T-cell (primary cell): Measurements from ENCODE around the gene FAM53B. TPM values are rescaled to one million over a fixed set of nuclear protein-coding genes. Genes with fewer than 3 reads are reported as not detected.

ENCODE experiments used
- ATAC-seq, 4 experiments: fragments of 200-7000 bp in 3 of 4; fragments of 150-1000 bp in 1 of 4; cut with Tn5 transposase; replicated peaks in 1 of 4; 1 replicate in 3 of 4; 2 replicates in 1 of 4; pipeline ENCODE4 v1.10.0; 2021; ENCODE audit warnings: moderate library complexity in 3 of 4, mild to moderate bottlenecking in 2 of 4, moderate number of reproducible peaks in 1 of 4
- CTCF ChIA-PET, 2 donors: fragments of 300-600 bp; sonication (Branson Sonifier 250); formaldehyde crosslinking; loops; one replicate each; lab custom pipeline; 2022; ENCODE audit warnings: antibody characterized with exemption in 2 of 2; lab: Charles Lee
- POLR2A ChIA-PET, 2 donors: fragments of 300-600 bp; sonication (Branson Sonifier 250); formaldehyde crosslinking; loops; one replicate each; lab custom pipeline; 2022; ENCODE audit warnings: antibody characterized with exemption in 2 of 2; lab: Charles Lee
- DNase-seq, 35 experiments: peaks; one replicate each; pipeline versions ENCODE4 v3.0.0 to v3.0.0-alpha.2; 2013 to 2023
- H3K27ac ChIP-seq: one replicate; pipeline ENCODE4 v1.5.1; 2013; ENCODE audit warnings: low read length
- H3K27me3 ChIP-seq, 2 experiments: replicated peaks in 1 of 2; 1 replicate in 1 of 2; 2 replicates in 1 of 2; pipeline versions ENCODE4 v1.6.1 to v1.7.0; 2013; ENCODE audit warnings: low read length in 1 of 2, mixed read lengths in 1 of 2; ENCODE audit not compliant: control insufficient read depth in 2 of 2, insufficient read depth in 2 of 2; ENCODE audit errors: extremely low read depth in 1 of 2
- H3K36me3 ChIP-seq, 2 donors: 1 replicate in 1 of 2; 2 replicates in 1 of 2; pipeline versions ENCODE4 v1.6.1 to v1.7.0; 2013; ENCODE audit warnings: low read length in 1 of 2; ENCODE audit not compliant: control insufficient read depth in 2 of 2, insufficient read depth in 1 of 2; ENCODE audit errors: extremely low read depth in 1 of 2
- H3K4me1 ChIP-seq, 2 experiments: 1 replicate in 1 of 2; 2 replicates in 1 of 2; pipeline versions ENCODE4 v1.6.1 to v1.7.0; 2013; ENCODE audit warnings: low read length in 2 of 2, mixed read lengths in 1 of 2; ENCODE audit not compliant: insufficient read depth in 2 of 2, control insufficient read depth in 1 of 2; ENCODE audit errors: extremely low read depth in 1 of 2
- H3K4me3 ChIP-seq, 2 donors: 1 replicate in 1 of 2; 2 replicates in 1 of 2; pipeline versions ENCODE4 v1.5.1 to v1.7.0; 2013; ENCODE audit warnings: mild to moderate bottlenecking in 2 of 2, low read length in 1 of 2, moderate library complexity in 1 of 2; ENCODE audit not compliant: control insufficient read depth in 1 of 2; ENCODE audit errors: extremely low read depth in 1 of 2
- H3K9me3 ChIP-seq: 2 replicates; pipeline ENCODE4 v1.7.0; 2013
- H3K27ac Mint-ChIP-seq, 2 donors: one replicate each; pipeline ENCODE4 v1.8.0; 2020 to 2021; ENCODE audit warnings: mild to moderate bottlenecking in 2 of 2, mixed read lengths in 2 of 2
- H3K27me3 Mint-ChIP-seq, 2 donors: one replicate each; pipeline ENCODE4 v1.8.0; 2021 to 2022; ENCODE audit warnings: mixed read lengths in 2 of 2
- H3K36me3 Mint-ChIP-seq: one replicate; pipeline ENCODE4 v1.8.0; 2021; ENCODE audit warnings: mixed read lengths
- H3K4me1 Mint-ChIP-seq, 3 donors: one replicate each; pipeline ENCODE4 v1.8.0; 2020 to 2022; ENCODE audit warnings: mixed read lengths in 3 of 3, mild to moderate bottlenecking in 1 of 3
- H3K4me3 Mint-ChIP-seq, 3 donors: one replicate each; pipeline ENCODE4 v1.8.0; 2020 to 2022; ENCODE audit warnings: mild to moderate bottlenecking in 3 of 3, mixed read lengths in 3 of 3, moderate library complexity in 3 of 3
- H3K9me3 Mint-ChIP-seq, 3 donors: one replicate each; pipeline ENCODE4 v1.8.0; 2020 to 2022; ENCODE audit warnings: mixed read lengths in 3 of 3
- WGBS: methylation state at CpG from one replicate; pipeline ENCODE4 v1.1.5; 2013; ENCODE audit warnings: missing lambda C conversion rate; ENCODE audit not compliant: insufficient coverage; 5-methylcytosine and 5-hydroxymethylcytosine counted together
- total RNA-seq, 35 experiments: library from RNA in 6 of 35; stranded (reverse) in 6 of 35; fragments of 120-200 nt in 1 of 35; gene quantifications; one replicate each; pipeline versions ENCODE4 v1.2.1 to v1.2.4 and lab custom pipeline; 2013 to 2026

Gene FAM53B
- total RNA-seq, 5 donors from 2014 or later (not counting 1 experiment from before 2014, with no cell fraction given): 39.3 to 86.5 (median 52.3) TPM

DNA sequence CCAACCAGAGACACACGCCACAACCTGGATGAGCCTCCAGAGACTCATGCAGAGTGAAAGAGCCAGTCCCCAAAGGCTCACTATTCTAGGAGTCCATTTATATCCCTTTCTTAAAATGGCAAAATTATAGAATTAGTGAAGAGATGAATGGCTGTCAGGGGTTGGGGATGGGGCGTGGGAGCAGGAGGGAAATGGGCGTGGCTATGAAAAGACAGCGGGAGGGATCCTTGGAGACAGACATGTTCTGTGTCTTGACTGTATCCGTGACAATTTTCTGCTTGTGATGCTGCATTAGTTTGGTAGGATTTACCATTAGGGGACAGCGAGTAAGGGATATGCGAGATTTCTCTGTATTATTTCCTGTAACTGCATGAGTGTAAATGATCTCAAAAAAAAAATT is 33.0 kb downstream of the FAM53B start:
- Mint-ChIP-seq H3K4me1 (peaks cover 86 to 93% (median 89%) of the 10 kb centered on the region in 3 donors), H3K9me3 (no peaks in the 10 kb centered on the region), H3K36me3 (peaks cover 16% of the 10 kb centered on the region), H3K27me3 (no peaks in the 10 kb centered on the region), H3K4me3 (no peak overlapping the region), H3K27ac (peak overlapping the region; percentile 23 to 73)
- Histone ChIP-seq H3K27ac (no peak overlapping the region), H3K4me3 (no peak overlapping the region), H3K9me3 (no peaks in the 10 kb centered on the region), H3K36me3 (peaks cover 2 to 13% of the 10 kb centered on the region in 2 donors), H3K4me1 (peaks cover 27 to 96% of the 10 kb centered on the region in 2 experiments), H3K27me3 (no peaks in the 10 kb centered on the region)
- DNase-seq (no peak), ATAC-seq (no peak)
- 79% methylated on average over 4 of the region's 7 CpGs for WGBS
- ChIA-PET CTCF (no interaction called here), POLR2A (no interaction called here)

DNA sequence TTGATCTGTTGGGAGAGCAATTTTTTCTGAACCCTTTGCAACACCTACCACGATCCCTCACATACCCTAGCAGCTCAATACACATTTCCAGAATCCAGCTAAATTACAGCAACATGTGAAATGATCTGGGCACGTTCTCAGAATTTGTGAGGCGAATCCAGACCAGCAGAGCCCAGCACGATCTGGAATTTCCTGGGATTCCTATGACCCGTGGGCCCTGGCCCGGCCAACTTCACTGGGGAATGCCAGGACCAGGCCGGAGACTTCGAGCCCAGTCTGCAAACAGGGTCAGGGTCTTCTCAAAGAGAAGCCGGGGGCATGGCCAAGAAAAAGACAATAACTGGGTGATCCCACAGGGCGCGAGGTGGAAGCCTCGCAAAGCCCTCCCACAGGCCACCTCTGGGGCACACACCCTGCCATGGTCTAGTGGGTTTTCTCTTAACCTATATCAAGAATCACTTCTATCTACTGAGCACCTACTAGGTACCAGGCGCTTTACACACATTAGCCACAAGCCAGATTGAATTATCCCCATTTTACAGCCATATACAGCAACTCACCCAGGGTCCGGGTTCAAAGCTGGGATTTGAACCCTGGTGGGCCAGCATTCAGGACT is 33.8 kb downstream of the FAM53B start:
- Mint-ChIP-seq H3K36me3 (peaks cover 18% of the 10 kb centered on the region), H3K27me3 (no peaks in the 10 kb centered on the region), H3K27ac (peak overlapping the region; percentile 73 to 99), H3K9me3 (no peaks in the 10 kb centered on the region), H3K4me3 (no peak overlapping the region), H3K4me1 (peaks cover 86 to 93% (median 89%) of the 10 kb centered on the region in 3 donors)
- Histone ChIP-seq H3K36me3 (peaks cover 2 to 20% of the 10 kb centered on the region in 2 donors), H3K4me1 (peaks cover 21 to 96% of the 10 kb centered on the region in 2 experiments), H3K4me3 (no peak overlapping the region), H3K27ac (peak overlapping the region; percentile 7), H3K27me3 (no peaks in the 10 kb centered on the region), H3K9me3 (no peaks in the 10 kb centered on the region)
- WGBS: 79% methylated on average over 13 of the region's 14 CpGs
- ChIA-PET CTCF (interaction anchor here in 1 of 2 donors (2.7 kb wide), 1 partner anchor 31 kb away, joined by 8 read pairs; no protein-coding TSS in a partner anchor), POLR2A (no interaction called here)
- DNase-seq: no peak
- no peak for ATAC-seq

DNA sequence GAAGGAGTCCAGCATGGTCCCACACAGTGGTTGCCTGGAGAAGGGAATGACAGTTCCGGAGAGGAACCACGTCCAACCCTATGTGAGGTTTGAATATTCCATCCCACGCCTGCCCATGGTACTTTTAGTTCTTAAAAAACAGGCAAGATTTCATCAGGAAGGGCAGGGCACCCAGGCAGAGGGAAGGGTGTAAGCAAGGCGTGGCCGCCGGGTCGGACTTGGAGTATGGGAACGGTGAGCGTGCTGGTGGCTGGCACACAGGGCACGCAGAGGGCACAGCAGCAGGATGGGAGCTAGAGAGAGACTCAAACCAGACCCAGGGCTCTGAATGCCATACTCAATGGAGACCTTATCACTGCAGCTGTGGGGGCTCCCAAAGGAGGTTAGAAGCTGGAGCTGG is 34.3 kb downstream of the FAM53B start:
- Histone ChIP-seq H3K27ac (peak overlapping the region; percentile 19), H3K4me3 (no peak overlapping the region), H3K9me3 (no peaks in the 10 kb centered on the region), H3K36me3 (peaks cover 2 to 25% of the 10 kb centered on the region in 2 donors), H3K4me1 (peaks cover 20 to 96% of the 10 kb centered on the region in 2 experiments), H3K27me3 (no peaks in the 10 kb centered on the region)
- DNase-seq: no peak
- H3K4me1 Mint-ChIP-seq: peaks cover 86 to 93% (median 89%) of the 10 kb centered on the region in 3 donors
- no peaks in the 10 kb centered on the region for H3K9me3 Mint-ChIP-seq
- no peaks in the 10 kb centered on the region for H3K27me3 Mint-ChIP-seq
- H3K27ac Mint-ChIP-seq: peak overlapping the region; percentile 99 to 100
- H3K36me3 Mint-ChIP-seq: peaks cover 18% of the 10 kb centered on the region
- no peak overlapping the region for H3K4me3 Mint-ChIP-seq
- 91% methylated on average over 10 of the region's 10 CpGs for WGBS
- no peak for ATAC-seq
- POLR2A ChIA-PET: no interaction called here
- CTCF ChIA-PET: interaction anchor here in 1 of 2 donors (2.7 kb wide), 1 partner anchor 31 kb away, joined by 8 read pairs; no protein-coding TSS in a partner anchor

DNA sequence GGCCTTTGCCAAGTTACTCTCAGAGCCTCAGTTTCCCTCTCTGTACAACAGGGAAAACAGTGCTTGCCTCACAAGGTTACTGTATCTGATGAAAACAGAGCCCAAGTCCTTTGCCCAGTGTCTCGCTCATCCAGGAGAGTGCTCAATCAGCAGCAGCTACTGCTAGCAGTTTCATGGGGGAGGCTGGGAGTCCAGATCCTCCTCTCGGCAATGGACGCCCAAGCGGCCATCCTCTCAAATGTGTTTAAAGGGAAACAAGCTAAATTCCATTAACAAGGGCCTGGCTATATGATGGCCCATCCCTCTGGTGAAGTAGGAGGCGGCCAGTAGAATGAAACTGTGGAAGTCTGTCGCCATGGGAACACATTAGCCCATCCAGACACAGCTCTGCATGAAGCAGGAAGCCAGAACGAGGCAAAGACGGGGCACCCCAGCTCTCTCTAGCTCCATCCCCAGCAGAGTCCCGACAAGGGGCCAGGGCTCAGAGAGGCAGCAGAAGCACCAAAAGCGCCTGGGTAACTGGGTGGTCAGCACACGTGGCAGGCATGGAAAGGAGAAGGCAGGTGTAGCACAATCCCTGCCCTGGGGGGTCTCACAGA is 35.2 kb downstream of the FAM53B start:
- Mint-ChIP-seq H3K27ac (peak overlapping the region; percentile 99 to 100), H3K27me3 (no peaks in the 10 kb centered on the region), H3K36me3 (peaks cover 22% of the 10 kb centered on the region), H3K4me1 (peaks cover 88 to 93% (median 89%) of the 10 kb centered on the region in 3 donors), H3K9me3 (no peaks in the 10 kb centered on the region), H3K4me3 (peak overlapping the region in 1 of 3 donors; percentile 33)
- ChIA-PET POLR2A (interaction anchor here in 1 of 2 donors (1.0 kb wide), 1 partner anchor 12 kb away, joined by 3 read pairs; no protein-coding TSS in a partner anchor), CTCF (interaction anchor here (0.5 to 2.7 kb wide), 5 partner anchors 9 to 40 kb away, joined by 3 to 14 read pairs (median 3); no protein-coding TSS in a partner anchor)
- no peak overlapping the region for H3K4me3 ChIP-seq
- H3K27me3 ChIP-seq: no peaks in the 10 kb centered on the region
- H3K9me3 ChIP-seq: no peaks in the 10 kb centered on the region
- peak in 1 of 4 experiments; percentile 46 for ATAC-seq
- H3K4me1 ChIP-seq: peaks cover 23 to 96% of the 10 kb centered on the region in 2 experiments
- peak in 1 of 35 experiments; percentile 34 for DNase-seq
- peak overlapping the region; percentile 93 for H3K27ac ChIP-seq
- H3K36me3 ChIP-seq: peaks cover 2 to 33% of the 10 kb centered on the region in 2 donors
- 87% methylated on average over 4 of the region's 11 CpGs for WGBS

DNA sequence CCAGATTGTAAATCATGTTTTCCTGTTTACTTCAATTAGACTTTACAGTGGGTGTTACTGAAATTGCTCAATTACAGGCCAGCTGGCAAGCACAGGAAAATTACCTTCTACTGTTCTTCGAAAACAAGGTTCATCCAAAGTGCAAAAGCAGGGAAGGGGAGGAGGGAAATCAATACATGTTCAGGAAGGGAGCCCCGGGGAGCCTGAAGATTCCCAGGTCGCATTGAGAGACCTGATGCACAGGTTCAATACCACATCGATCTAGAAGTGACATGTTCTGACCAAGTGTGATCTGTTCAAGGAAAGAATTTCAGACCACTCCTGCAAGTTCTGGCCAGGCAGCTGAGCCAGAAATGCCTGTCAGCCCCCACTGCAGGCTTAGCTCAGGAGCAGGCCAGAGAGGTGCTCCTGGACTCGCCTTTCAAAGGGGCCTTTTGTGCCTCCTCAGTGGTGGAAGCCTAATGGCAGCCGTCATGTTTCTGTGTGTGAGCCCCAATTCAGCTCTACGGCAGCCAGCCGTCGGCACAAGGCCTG is 35.9 kb downstream of the FAM53B start:
- H3K4me3 Mint-ChIP-seq: peak overlapping the region; percentile 8 to 24 (median 21)
- peaks cover 2 to 38% of the 10 kb centered on the region in 2 donors for H3K36me3 ChIP-seq
- DNase-seq: no peak
- no peaks in the 10 kb centered on the region for H3K9me3 ChIP-seq
- H3K27ac ChIP-seq: peak overlapping the region; percentile 93
- H3K36me3 Mint-ChIP-seq: peaks cover 19% of the 10 kb centered on the region
- CTCF ChIA-PET: interaction anchor here (1.1 to 2.7 kb wide), 4 partner anchors 9 to 33 kb away, joined by 3 to 14 read pairs (median 6); no protein-coding TSS in a partner anchor
- H3K4me3 ChIP-seq: no peak overlapping the region
- H3K27ac Mint-ChIP-seq: peak overlapping the region; percentile 99 to 100
- no peaks in the 10 kb centered on the region for H3K27me3 ChIP-seq
- no peaks in the 10 kb centered on the region for H3K9me3 Mint-ChIP-seq
- no peaks in the 10 kb centered on the region for H3K27me3 Mint-ChIP-seq
- POLR2A ChIA-PET: interaction anchor here in 1 of 2 donors (1.0 kb wide), 2 partner anchors 10 to 11 kb away, joined by 3 to 5 read pairs; no protein-coding TSS in a partner anchor
- ATAC-seq: no peak
- WGBS: 76% methylated on average over 4 of the region's 9 CpGs
- peaks cover 88 to 93% (median 89%) of the 10 kb centered on the region in 3 donors for H3K4me1 Mint-ChIP-seq
- H3K4me1 ChIP-seq: peaks cover 27 to 97% of the 10 kb centered on the region in 2 experiments

DNA sequence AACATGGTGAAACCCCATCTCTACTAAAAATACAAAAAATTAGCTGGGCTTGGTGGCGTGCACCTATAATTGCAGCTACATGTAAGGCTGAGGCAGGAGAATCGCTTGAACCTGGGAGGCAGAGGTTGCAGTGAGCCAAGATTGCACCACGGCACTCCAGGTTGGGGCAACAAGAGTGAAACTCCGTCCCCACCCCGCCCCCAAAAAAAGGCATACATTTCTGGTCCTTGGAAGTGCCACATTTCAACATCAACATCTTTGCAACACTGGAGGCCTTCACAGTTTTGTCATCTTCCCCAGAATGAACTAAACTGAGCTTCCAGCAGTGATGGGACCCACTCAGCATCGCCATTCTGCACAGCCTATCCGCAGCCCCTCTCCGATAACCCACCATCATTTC is 36.6 kb downstream of the FAM53B start:
- Mint-ChIP-seq H3K27ac (peak overlapping the region; percentile 99 to 100), H3K27me3 (no peaks in the 10 kb centered on the region), H3K9me3 (no peaks in the 10 kb centered on the region), H3K36me3 (peaks cover 19% of the 10 kb centered on the region), H3K4me3 (peak overlapping the region in 1 of 3 donors; percentile 24), H3K4me1 (peaks cover 88 to 93% (median 89%) of the 10 kb centered on the region in 3 donors)
- DNase-seq (no peak), ATAC-seq (no peak)
- ChIA-PET POLR2A (interaction anchor here (0.6 to 1.0 kb wide), 2 partner anchors 10 to 19 kb away, joined by 3 to 5 read pairs; no protein-coding TSS in a partner anchor), CTCF (interaction anchor here in 1 of 2 donors (1.9 to 2.7 kb wide), 2 partner anchors 11 to 34 kb away, joined by 8 to 14 read pairs; no protein-coding TSS in a partner anchor)
- H3K27me3 ChIP-seq: no peaks in the 10 kb centered on the region
- no peaks in the 10 kb centered on the region for H3K9me3 ChIP-seq
- H3K27ac ChIP-seq: peak overlapping the region; percentile 93
- no peak overlapping the region for H3K4me3 ChIP-seq
- peaks cover 30 to 97% of the 10 kb centered on the region in 2 experiments for H3K4me1 ChIP-seq
- 100% methylated on average over 8 of the region's 8 CpGs for whole genome bisulfite sequencing
- peaks cover 2 to 36% of the 10 kb centered on the region in 2 donors for H3K36me3 ChIP-seq
